HG03460 (cell line): ENCODE results near the gene RNF13.

Source experiments
- ATAC-seq: cut with Tn5 transposase; IDR thresholded peaks from one replicate; pipeline ENCODE4 v1.9.1; 2021; ENCODE audit not compliant: unreplicated experiment

The RNF13 gene

DNA sequence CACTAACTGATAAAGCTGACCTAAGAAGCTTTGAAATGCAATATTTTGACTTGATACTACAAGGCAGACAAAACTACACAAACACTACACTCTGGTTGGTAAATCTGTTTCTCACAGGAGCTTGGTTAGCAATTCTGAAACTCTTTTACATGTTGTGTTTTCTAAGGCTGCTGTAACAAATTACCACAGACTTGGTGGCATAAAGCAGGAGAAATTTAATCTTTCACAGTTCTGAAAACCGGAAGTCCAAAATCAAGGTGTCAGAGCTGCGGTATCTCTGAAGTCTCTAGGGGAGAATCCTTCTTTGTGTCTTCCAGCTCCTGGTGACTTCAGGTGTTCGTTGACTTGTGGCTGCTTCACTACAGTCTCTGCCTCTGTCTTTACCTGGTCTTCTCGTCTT lies 170.6 kb downstream of the RNF13 start:
- no peak for ATAC-seq

GRCh38 chr3:149989307-149989706 lies 176.3 kb downstream of the RNF13 start:
- no peak for ATAC-seq

GRCh38 chr3:149990423-149990948 lies 177.5 kb downstream of the RNF13 start:
- ATAC-seq: no peak

- no peak for ATAC-seq
These were observed 179.5 kb downstream of the RNF13 start for GRCh38 chr3:149992416-149993058.

- no peak for ATAC-seq
These were observed 185.9 kb downstream of the RNF13 start for GRCh38 chr3:149998946-149999345.

DNA sequence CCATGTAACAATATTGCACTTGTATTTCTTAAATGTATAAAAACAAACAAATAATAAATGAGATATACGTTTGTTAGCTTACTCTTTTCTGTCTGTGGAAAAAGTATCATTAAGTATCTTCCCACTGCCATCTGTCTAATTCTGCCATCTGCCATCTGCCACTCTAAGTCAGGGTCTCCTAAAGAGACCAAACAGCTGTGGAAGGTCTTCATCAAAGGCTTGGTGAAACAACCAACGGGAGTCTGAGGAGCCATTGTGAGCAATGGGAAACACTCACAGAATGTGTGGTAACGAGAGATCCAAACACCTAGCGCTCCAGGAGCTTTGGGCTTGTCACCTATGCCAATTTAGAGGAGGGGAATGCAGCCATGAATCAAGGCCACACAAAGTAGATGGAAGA lies 186.4 kb downstream of the RNF13 start:
- ATAC-seq: no peak

DNA sequence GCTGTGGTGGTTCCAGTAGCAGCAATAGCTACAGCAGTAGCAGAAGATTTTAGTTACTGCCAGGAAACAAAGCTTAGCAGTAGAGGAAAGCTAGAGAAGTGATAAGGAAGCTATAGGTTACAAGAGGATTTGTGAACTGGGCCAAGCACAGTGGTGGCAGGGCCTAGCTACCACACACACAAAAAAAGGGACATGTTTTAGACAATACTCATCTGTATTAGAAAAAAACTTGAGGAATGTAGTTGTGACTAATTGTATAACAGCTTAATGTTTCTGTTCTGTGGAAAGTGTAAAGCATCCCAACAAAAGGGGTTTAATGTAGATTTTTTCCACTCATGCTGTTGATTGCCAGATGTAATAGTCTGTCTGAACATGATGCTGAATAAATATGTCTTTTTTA lies 187.6 kb downstream of the RNF13 start:
- ATAC-seq: no peak

DNA sequence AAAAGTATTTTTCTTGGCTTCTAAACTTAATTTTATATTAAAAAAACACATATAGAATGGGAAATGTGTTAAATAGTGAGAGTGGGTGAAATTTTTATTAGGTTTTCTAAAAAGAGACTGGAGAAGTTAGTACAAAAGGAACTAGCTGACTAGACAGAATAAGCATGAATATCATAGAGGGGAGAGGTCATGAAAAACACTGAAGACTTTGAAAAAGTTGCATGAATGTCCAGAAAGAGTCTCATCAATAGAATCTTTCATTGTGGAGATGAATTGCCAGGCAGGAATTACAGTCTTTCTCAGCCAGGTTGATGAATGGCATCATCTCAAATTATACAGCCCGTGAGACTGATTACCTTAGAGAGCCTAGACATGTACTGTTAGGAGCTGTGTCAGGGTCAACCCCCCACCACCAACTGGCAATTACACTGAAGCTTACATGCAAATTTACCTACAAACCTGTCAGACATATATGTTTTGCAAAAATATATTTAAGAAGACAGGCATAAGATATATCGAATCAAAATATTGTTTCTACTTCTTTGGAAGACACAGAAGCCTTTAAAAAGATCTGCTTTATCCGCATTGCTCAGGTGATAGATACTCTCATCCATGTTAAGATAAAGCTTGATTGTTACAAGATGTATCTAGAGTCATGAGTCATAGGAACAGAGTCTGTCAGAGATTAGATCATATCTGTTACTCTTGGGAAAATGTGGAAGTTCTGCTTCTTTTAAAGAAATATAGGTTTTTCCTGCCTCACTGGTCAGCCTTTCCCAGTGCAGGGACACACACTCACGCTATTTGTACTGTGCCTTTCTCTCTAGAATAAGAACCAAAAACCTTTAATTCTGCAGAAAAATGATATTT lies 192.5 kb downstream of the RNF13 start:
- no peak for ATAC-seq

- no peak for ATAC-seq
These were observed 193.8 kb downstream of the RNF13 start for GRCh38 chr3:150006794-150007193.
